DMS153 (cell line): Measurements from ENCODE around the gene STARD9.

ENCODE experiments used
- DNase-seq: peaks from one replicate; lab custom pipeline; 2025; lab: John Stamatoyannopoulos, UW

Gene STARD9

GRCh38 chr15:42694398-42694797 is 119.0 kb downstream of the STARD9 start:
- DNase-seq, result no peak

- no peak for DNase-seq
Measured at GRCh38 chr15:42695527-42696071, 120.2 kb downstream of the STARD9 start.

- no peak for DNase-seq
Measured at GRCh38 chr15:42696626-42697025, 121.2 kb downstream of the STARD9 start.

GRCh38 chr15:42704492-42704926 is 129.1 kb downstream of the STARD9 start:
- no peak for DNase-seq

GRCh38 chr15:42705336-42705735 is 129.9 kb downstream of the STARD9 start:
- no peak for DNase-seq

- no peak for DNase-seq
Measured at GRCh38 chr15:42707068-42707467, 131.7 kb downstream of the STARD9 start.

- DNase-seq, result no peak
Measured at GRCh38 chr15:42707873-42708544, 132.6 kb downstream of the STARD9 start.

GRCh38 chr15:42710662-42711061 is 135.3 kb downstream of the STARD9 start:
- no peak for DNase-seq

GRCh38 chr15:42711746-42712145 is 136.3 kb downstream of the STARD9 start:
- no peak for DNase-seq

GRCh38 chr15:42712584-42712983 is 137.2 kb downstream of the STARD9 start:
- DNase-seq, result no peak

GRCh38 chr15:42716125-42716524 is 140.7 kb downstream of the STARD9 start:
- DNase-seq, result no peak

GRCh38 chr15:42716626-42717025 is 141.2 kb downstream of the STARD9 start:
- DNase-seq, result no peak

GRCh38 chr15:42719043-42719442 is 143.6 kb downstream of the STARD9 start:
- no peak for DNase-seq

GRCh38 chr15:42720071-42720470 is 144.7 kb downstream of the STARD9 start:
- DNase-seq, result no peak

GRCh38 chr15:42721016-42721415 is 145.6 kb downstream of the STARD9 start:
- no peak for DNase-seq

- DNase-seq, result no peak
Measured at GRCh38 chr15:42721916-42722315, 146.5 kb downstream of the STARD9 start.

GRCh38 chr15:42723068-42723467 is 147.7 kb downstream of the STARD9 start:
- DNase-seq, result no peak

GRCh38 chr15:42724276-42724675 is 148.9 kb downstream of the STARD9 start:
- DNase-seq, result no peak

- no peak for DNase-seq
Measured at GRCh38 chr15:42725331-42725903, 150.0 kb downstream of the STARD9 start.

GRCh38 chr15:42726114-42726513 is 150.7 kb downstream of the STARD9 start:
- no peak for DNase-seq

GRCh38 chr15:42727750-42728381 is 152.5 kb downstream of the STARD9 start:
- no peak for DNase-seq

- no peak for DNase-seq
Measured at GRCh38 chr15:42728560-42728959, 153.2 kb downstream of the STARD9 start.

- DNase-seq, result no peak
Measured at GRCh38 chr15:42728972-42729371, 153.6 kb downstream of the STARD9 start.
